CD14-positive monocyte (primary cell): ENCODE data around the gene SH3BP5L. TPM values are rescaled to one million over a fixed set of nuclear protein-coding genes. Genes with fewer than 3 reads are reported as not detected.

Experiments
- DNase-seq, 3 donors: peaks; one replicate each; pipeline ENCODE4 v3.0.0-alpha.2; 2011 to 2022
- H2AFZ ChIP-seq: 2 replicates; pipeline ENCODE4 v1.6.0; 2012; ENCODE audit warnings: mild to moderate bottlenecking, low read depth, low read length, inconsistent platforms; ENCODE audit not compliant: insufficient read depth, poor library complexity, severe bottlenecking
- H3K27ac ChIP-seq, 2 donors: 1 replicate in 1 of 2; 2 replicates in 1 of 2; pipeline ENCODE4 v1.5.1; 2012 to 2013; ENCODE audit warnings: low read length in 2 of 2, control low read depth in 1 of 2, inconsistent platforms in 1 of 2, low read depth in 1 of 2, mild to moderate bottlenecking in 1 of 2
- H3K27me3 ChIP-seq, 2 donors: one replicate each; pipeline versions ENCODE4 v1.6.0 to v1.6.1; 2011 to 2013; ENCODE audit warnings: low read length in 2 of 2; ENCODE audit not compliant: control insufficient read depth in 2 of 2, insufficient read depth in 2 of 2
- H3K36me3 ChIP-seq, 2 donors: replicated peaks in 1 of 2; 1 replicate in 1 of 2; 2 replicates in 1 of 2; pipeline versions ENCODE4 v1.5.1 to v1.6.1; 2012 to 2013; ENCODE audit warnings: low read length in 2 of 2, control low read depth in 1 of 2, inconsistent platforms in 1 of 2, mild to moderate bottlenecking in 1 of 2; ENCODE audit not compliant: insufficient read depth in 2 of 2, control insufficient read depth in 1 of 2
- H3K4me1 ChIP-seq, 2 donors: 1 replicate in 1 of 2; 2 replicates in 1 of 2; pipeline versions ENCODE4 v1.5.1 to v1.6.1; 2012 to 2013; ENCODE audit warnings: low read length in 2 of 2, control low read depth in 1 of 2, inconsistent platforms in 1 of 2, mild to moderate bottlenecking in 1 of 2, moderate library complexity in 1 of 2; ENCODE audit not compliant: insufficient read depth in 2 of 2, control insufficient read depth in 1 of 2
- H3K4me2 ChIP-seq: replicated peaks from 2 replicates; pipeline ENCODE3; 2012; ENCODE audit warnings: low read length, moderate library complexity, mild to moderate bottlenecking; ENCODE audit not compliant: poor library complexity, severe bottlenecking; ENCODE audit errors: extremely low read depth
- H3K4me3 ChIP-seq, 3 experiments: fragments of 200-600 bp in 1 of 3; sonication (generic) in 1 of 3; replicated peaks in 1 of 3; 1 replicate in 2 of 3; 2 replicates in 1 of 3; pipeline ENCODE4 v1.5.1; 2011 to 2013; ENCODE audit warnings: low read length in 3 of 3, mild to moderate bottlenecking in 3 of 3, control low read depth in 2 of 3, low read depth in 2 of 3, inconsistent platforms in 1 of 3, moderate library complexity in 1 of 3
- H3K79me2 ChIP-seq: 2 replicates; pipeline ENCODE4 v1.6.0; 2012; ENCODE audit warnings: mild to moderate bottlenecking, control low read depth, inconsistent platforms, low read length, moderate library complexity; ENCODE audit not compliant: insufficient read depth
- H3K9ac ChIP-seq: 2 replicates; pipeline ENCODE4 v1.6.0; 2017; ENCODE audit warnings: low read length, mild to moderate bottlenecking; ENCODE audit not compliant: insufficient read depth, poor library complexity, severe bottlenecking
- H3K9me3 ChIP-seq, 2 donors: replicated peaks in 1 of 2; 1 replicate in 1 of 2; 2 replicates in 1 of 2; pipeline versions ENCODE4 v1.5.1 to v1.6.1; 2012 to 2013; ENCODE audit warnings: low read length in 2 of 2, control low read depth in 1 of 2; ENCODE audit not compliant: control insufficient read depth in 1 of 2, insufficient read depth in 1 of 2
- H4K20me1 ChIP-seq: 2 replicates; pipeline ENCODE4 v1.6.0; 2012; ENCODE audit warnings: mild to moderate bottlenecking, low read length, control low read depth, moderate library complexity; ENCODE audit not compliant: insufficient read depth
- H3K27ac Mint-ChIP-seq, 7 donors: one replicate each; pipeline ENCODE4 v1.8.0; 2020; ENCODE audit warnings: mild to moderate bottlenecking in 7 of 7, mixed read lengths in 7 of 7, moderate library complexity in 6 of 7, inconsistent platforms in 2 of 7
- H3K27me3 Mint-ChIP-seq, 3 donors: one replicate each; pipeline ENCODE4 v1.8.0; 2021 to 2022; ENCODE audit warnings: low read depth in 3 of 3, mild to moderate bottlenecking in 3 of 3, mixed read lengths in 3 of 3, moderate library complexity in 3 of 3, inconsistent platforms in 1 of 3
- H3K36me3 Mint-ChIP-seq, 2 donors: one replicate each; pipeline ENCODE4 v1.8.0; 2020; ENCODE audit warnings: mixed read lengths in 2 of 2, inconsistent platforms in 1 of 2, mild to moderate bottlenecking in 1 of 2
- H3K4me1 Mint-ChIP-seq: one replicate; pipeline ENCODE4 v1.8.0; 2020; ENCODE audit warnings: mild to moderate bottlenecking, mixed read lengths
- H3K4me3 Mint-ChIP-seq, 2 donors: one replicate each; pipeline ENCODE4 v1.8.0; 2020; ENCODE audit warnings: mild to moderate bottlenecking in 2 of 2, mixed read lengths in 2 of 2, moderate library complexity in 1 of 2
- H3K9me3 Mint-ChIP-seq, 7 donors: one replicate each; pipeline ENCODE4 v1.8.0; 2020 to 2022; ENCODE audit warnings: mixed read lengths in 7 of 7, mild to moderate bottlenecking in 6 of 7, moderate library complexity in 6 of 7, inconsistent platforms in 2 of 7
- WGBS: methylation state at CpG from one replicate; pipeline ENCODE4 v1.1.5; 2013; ENCODE audit warnings: missing lambda C conversion rate; ENCODE audit not compliant: insufficient coverage; 5-methylcytosine and 5-hydroxymethylcytosine counted together
- intact Hi-C, 2 donors: fragments of 100-400 bp; cut with micrococcal nuclease; formaldehyde crosslinking; loops; one replicate each; pipeline versions ENCODE4 v1.15.0 to v1.15.1; 2023
- polyA plus RNA-seq, 3 donors: library from polyadenylated mRNA; depleted of rRNA in 1 of 3; unstranded in 2 of 3; stranded (reverse) in 1 of 3; fragments of 300-500 nt in 2 of 3; fragments of >200 nt in 1 of 3; fragmentation: Illumina TruSeq in 2 of 3; gene quantifications; 1 replicate in 2 of 3; 2 replicates in 1 of 3; pipeline ENCODE4 v1.2.3, GENCODE V29; 2012 to 2021
- TF ChIP-seq, protein P1 (sequence below): fragments of 200-600 bp; IDR thresholded peaks from one replicate; pipeline ENCODE4 v1.8.0; 2022; ENCODE audit warnings: antibody characterized with exemption, mild to moderate bottlenecking

Gene SH3BP5L
- polyA plus RNA-seq, 3 donors, result 4.0 to 15.7 (median 4.3) TPM

DNA sequence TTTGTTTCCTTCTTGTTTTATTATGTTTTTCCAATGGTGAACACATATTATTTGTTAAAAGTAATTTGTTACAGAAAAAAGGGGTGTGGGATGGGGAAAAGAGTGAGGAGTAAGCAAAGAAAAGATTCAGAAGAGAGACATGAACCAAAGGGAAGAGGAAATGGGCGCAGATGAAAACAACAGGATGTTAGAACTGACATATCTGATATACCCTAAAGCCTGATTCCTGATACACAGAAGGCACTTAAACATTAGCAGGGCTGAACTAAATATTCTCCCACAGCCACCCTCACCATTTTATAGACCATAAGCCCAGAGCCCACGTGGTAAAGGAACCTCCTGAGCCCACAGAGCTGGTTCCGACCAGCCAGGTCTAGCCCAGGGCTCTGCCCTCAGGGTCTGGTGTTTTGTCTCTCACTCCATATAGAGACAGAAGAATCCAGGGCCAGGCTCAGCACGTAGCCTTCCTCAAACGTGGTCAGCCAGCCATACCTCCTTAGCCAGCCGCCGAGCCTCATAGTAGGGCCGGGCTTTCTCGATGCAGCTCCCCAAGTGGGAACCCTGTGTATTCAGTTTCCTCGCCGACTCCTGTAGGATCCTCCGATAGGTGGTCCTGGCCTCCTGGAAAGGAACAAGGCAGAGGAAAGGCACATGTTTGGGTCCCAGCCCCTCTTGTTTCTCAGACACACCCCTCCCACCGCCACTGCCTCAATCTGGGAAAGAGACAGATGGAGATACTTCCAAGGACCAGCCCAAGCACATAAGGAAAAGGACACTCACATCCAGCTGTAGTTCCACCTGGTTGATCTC, 9.5 kb downstream of the SH3BP5L start:
- Histone ChIP-seq H3K27me3 (no peaks in the 10 kb centered on the region), H3K4me3 (peak overlapping the region in 1 of 3 experiments; percentile 55), H3K4me1 (peaks cover 58 to 65% of the 10 kb centered on the region in 2 donors), H4K20me1 (peaks cover 11% of the 10 kb centered on the region), H3K9ac (peak overlapping the region; percentile 29), H3K4me2 (peak overlapping the region; percentile 57), H3K27ac (peak overlapping the region; percentile 78 to 88), H3K79me2 (peaks cover 44% of the 10 kb centered on the region), H3K9me3 (no peaks in the 10 kb centered on the region), H2AFZ (no peak overlapping the region), H3K36me3 (peaks cover 60 to 81% of the 10 kb centered on the region in 2 donors)
- no peak for DNase-seq
- WGBS, result 78% methylated on average over 12 of the region's 13 CpGs
- H3K27ac Mint-ChIP-seq, result peak overlapping the region; percentile 90 to 96 (median 95)
- intact Hi-C loops, result no loop called here
- H3K9me3 Mint-ChIP-seq, result no peaks in the 10 kb centered on the region
- TF ChIP-seq, protein P1, sequence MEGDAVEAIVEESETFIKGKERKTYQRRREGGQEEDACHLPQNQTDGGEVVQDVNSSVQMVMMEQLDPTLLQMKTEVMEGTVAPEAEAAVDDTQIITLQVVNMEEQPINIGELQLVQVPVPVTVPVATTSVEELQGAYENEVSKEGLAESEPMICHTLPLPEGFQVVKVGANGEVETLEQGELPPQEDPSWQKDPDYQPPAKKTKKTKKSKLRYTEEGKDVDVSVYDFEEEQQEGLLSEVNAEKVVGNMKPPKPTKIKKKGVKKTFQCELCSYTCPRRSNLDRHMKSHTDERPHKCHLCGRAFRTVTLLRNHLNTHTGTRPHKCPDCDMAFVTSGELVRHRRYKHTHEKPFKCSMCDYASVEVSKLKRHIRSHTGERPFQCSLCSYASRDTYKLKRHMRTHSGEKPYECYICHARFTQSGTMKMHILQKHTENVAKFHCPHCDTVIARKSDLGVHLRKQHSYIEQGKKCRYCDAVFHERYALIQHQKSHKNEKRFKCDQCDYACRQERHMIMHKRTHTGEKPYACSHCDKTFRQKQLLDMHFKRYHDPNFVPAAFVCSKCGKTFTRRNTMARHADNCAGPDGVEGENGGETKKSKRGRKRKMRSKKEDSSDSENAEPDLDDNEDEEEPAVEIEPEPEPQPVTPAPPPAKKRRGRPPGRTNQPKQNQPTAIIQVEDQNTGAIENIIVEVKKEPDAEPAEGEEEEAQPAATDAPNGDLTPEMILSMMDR, result no peak
- peak overlapping the region in 1 of 2 donors; percentile 72 for H3K4me3 Mint-ChIP-seq
- peaks cover 80 to 83% of the 10 kb centered on the region in 2 donors for H3K36me3 Mint-ChIP-seq
- peaks cover 0 to 4% (median 0%) of the 10 kb centered on the region in 3 donors for H3K27me3 Mint-ChIP-seq
- H3K4me1 Mint-ChIP-seq, result peaks cover 67% of the 10 kb centered on the region

DNA sequence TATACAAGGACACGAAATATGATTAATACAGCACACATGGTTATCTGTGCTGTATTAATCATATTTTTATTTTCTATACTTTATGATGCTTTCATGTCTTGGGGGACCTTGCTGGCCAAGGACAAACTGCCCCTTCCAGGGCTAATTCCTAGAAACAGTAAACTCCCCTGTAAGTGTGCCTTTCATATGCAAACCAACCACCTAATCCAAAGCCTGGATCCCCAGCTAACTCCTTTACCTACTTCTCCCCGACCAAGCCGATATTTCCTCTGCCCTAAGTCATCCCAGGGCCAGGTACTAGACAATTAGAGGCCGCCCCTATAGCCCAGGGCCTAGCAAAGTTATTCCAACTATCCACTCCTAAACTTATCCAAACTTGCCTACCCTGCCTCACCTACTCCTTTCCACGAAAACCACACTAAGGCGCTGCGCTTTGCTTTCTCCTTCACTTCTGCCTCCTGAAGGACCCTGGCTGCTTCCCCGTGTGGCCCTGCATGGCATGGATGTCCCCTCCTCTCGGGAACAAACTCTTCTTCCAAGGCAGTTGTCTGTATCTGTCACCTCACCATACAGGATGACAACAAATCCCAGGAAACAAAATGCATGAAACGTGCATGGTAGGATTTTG, 10.2 kb downstream of the SH3BP5L start:
- H3K4me3 Mint-ChIP-seq, result no peak overlapping the region
- TF ChIP-seq, protein P1, result no peak
- H4K20me1 ChIP-seq, result peaks cover 11% of the 10 kb centered on the region
- H3K9me3 ChIP-seq, result no peaks in the 10 kb centered on the region
- H3K27me3 Mint-ChIP-seq, result peaks cover 0 to 4% (median 0%) of the 10 kb centered on the region in 3 donors
- no peaks in the 10 kb centered on the region for H3K9me3 Mint-ChIP-seq
- peaks cover 67% of the 10 kb centered on the region for H3K4me1 Mint-ChIP-seq
- H3K4me2 ChIP-seq, result no peak overlapping the region
- H3K27me3 ChIP-seq, result no peaks in the 10 kb centered on the region
- no peak for DNase-seq
- peaks cover 36% of the 10 kb centered on the region for H3K79me2 ChIP-seq
- peaks cover 56 to 76% of the 10 kb centered on the region in 2 donors for H3K36me3 ChIP-seq
- peak overlapping the region in 1 of 2 donors; percentile 88 for H3K27ac ChIP-seq
- H3K4me1 ChIP-seq, result peaks cover 63 to 65% of the 10 kb centered on the region in 2 donors
- no peak overlapping the region for H3K4me3 ChIP-seq
- peak overlapping the region; percentile 82 to 96 (median 94) for H3K27ac Mint-ChIP-seq
- WGBS, result 94% methylated on average over 6 of the region's 10 CpGs
- no peak overlapping the region for H3K9ac ChIP-seq
- peaks cover 75 to 81% of the 10 kb centered on the region in 2 donors for H3K36me3 Mint-ChIP-seq
- no peak overlapping the region for H2AFZ ChIP-seq
- intact Hi-C loops, result no loop called here
